Calu3 (cell line): ENCODE results near the gene ARHGAP42. TPM values are rescaled to one million over a fixed set of nuclear protein-coding genes. Genes with fewer than 3 reads are reported as not detected.

ENCODE experiments used
- BruUV-seq: library from RNA; stranded (reverse); fragments of 400-500 nt; replicated peaks from 2 replicates; lab custom pipeline; 2021; lab: Mats Ljungman, UMichigan
- CTCF ChIA-PET: fragments of 300-600 bp; sonication (Branson Sonifier 250); formaldehyde crosslinking; loops from one replicate; lab custom pipeline; 2022; ENCODE audit warnings: antibody characterized with exemption; lab: Charles Lee
- DNase-seq: peaks from one replicate; pipeline ENCODE4 v3.0.0; 2022
- H3K27ac Mint-ChIP-seq: one replicate; pipeline ENCODE4 v1.8.0; 2022; ENCODE audit warnings: mixed read lengths; ENCODE audit not compliant: unreplicated experiment
- H3K27me3 Mint-ChIP-seq: one replicate; pipeline ENCODE4 v1.8.0; 2022; ENCODE audit warnings: mixed read lengths; ENCODE audit not compliant: unreplicated experiment
- H3K36me3 Mint-ChIP-seq: one replicate; pipeline ENCODE4 v1.8.0; 2022; ENCODE audit warnings: mild to moderate bottlenecking, moderate library complexity, mixed read lengths; ENCODE audit not compliant: insufficient read depth, unreplicated experiment
- H3K4me1 Mint-ChIP-seq: one replicate; pipeline ENCODE4 v1.8.0; 2022; ENCODE audit warnings: mild to moderate bottlenecking, low read depth, mixed read lengths; ENCODE audit not compliant: unreplicated experiment
- H3K4me3 Mint-ChIP-seq: one replicate; pipeline ENCODE4 v1.8.0; 2022; ENCODE audit warnings: mild to moderate bottlenecking, low read depth, moderate library complexity, mixed read lengths; ENCODE audit not compliant: unreplicated experiment
- H3K9me3 Mint-ChIP-seq: one replicate; pipeline ENCODE4 v1.8.0; 2022; ENCODE audit warnings: low read depth, mixed read lengths; ENCODE audit not compliant: unreplicated experiment
- intact Hi-C: fragments of 100-400 bp; cut with micrococcal nuclease; formaldehyde crosslinking; loops from one replicate; pipeline ENCODE4 v1.10.0; 2022; ENCODE audit not compliant: unreplicated experiment
- total RNA-seq: library from RNA; stranded (reverse); gene quantifications from 2 replicates; pipeline ENCODE4 v1.2.3, GENCODE V29; 2022
- TF ChIP-seq, protein P1 (sequence below): fragments of 200-600 bp; IDR thresholded peaks from one replicate; pipeline ENCODE4 v1.8.0; 2022; ENCODE audit warnings: antibody characterized with exemption; ENCODE audit not compliant: unreplicated experiment

Gene ARHGAP42
- total RNA-seq, 1 experiment from 2014 or later = 10.3 TPM

DNA sequence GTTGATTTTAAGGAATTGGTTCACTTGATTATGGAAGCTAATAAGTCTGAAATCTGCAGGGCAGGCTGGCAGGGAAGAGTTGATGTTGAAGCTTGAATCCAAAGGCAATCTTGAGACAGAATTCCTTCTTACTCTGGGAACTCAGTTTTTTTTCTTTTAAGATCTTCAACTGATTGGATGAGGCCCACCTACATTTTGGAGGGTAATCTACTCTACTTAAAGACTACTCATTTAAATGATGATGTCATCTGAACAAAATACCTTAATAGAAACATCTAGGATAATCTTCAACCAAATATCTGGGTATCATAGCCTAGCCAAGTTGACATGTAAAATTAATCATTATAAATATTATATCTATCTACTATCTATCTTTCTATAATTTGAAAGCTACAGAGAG is 279.3 kb downstream of the ARHGAP42 start:
- TF ChIP-seq, protein P1, sequence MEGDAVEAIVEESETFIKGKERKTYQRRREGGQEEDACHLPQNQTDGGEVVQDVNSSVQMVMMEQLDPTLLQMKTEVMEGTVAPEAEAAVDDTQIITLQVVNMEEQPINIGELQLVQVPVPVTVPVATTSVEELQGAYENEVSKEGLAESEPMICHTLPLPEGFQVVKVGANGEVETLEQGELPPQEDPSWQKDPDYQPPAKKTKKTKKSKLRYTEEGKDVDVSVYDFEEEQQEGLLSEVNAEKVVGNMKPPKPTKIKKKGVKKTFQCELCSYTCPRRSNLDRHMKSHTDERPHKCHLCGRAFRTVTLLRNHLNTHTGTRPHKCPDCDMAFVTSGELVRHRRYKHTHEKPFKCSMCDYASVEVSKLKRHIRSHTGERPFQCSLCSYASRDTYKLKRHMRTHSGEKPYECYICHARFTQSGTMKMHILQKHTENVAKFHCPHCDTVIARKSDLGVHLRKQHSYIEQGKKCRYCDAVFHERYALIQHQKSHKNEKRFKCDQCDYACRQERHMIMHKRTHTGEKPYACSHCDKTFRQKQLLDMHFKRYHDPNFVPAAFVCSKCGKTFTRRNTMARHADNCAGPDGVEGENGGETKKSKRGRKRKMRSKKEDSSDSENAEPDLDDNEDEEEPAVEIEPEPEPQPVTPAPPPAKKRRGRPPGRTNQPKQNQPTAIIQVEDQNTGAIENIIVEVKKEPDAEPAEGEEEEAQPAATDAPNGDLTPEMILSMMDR = no peak
- Mint-ChIP-seq H3K36me3 (no peaks in the 10 kb centered on the region), H3K4me3 (no peak overlapping the region), H3K27me3 (no peaks in the 10 kb centered on the region), H3K4me1 (no peaks in the 10 kb centered on the region), H3K27ac (no peak overlapping the region), H3K9me3 (no peaks in the 10 kb centered on the region)
- intact Hi-C loops = no loop called here
- CTCF ChIA-PET = no interaction called here
- BruUV-seq = no TSS peak
- no peak for DNase-seq

DNA sequence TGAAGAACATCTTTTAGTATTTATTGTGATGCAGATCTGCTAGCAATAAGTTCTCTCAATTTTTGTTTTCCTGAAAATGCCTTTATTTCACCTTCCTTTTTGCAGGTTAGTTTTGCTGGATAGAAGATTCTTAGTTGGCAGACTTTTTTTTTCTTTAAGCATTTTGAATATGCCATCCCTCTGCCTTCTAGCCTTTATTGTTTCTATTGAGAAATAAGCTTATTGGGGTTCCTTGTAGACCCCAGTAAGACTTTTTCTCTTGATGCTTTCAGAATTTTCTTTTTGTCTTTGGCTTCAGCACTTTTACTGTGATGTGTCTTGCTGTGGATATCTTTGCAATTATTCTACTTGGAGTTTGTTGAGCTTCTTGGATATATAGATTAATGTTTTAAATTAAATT is 281.9 kb downstream of the ARHGAP42 start:
- Mint-ChIP-seq H3K27me3 (no peaks in the 10 kb centered on the region), H3K27ac (no peak overlapping the region), H3K4me3 (no peak overlapping the region), H3K4me1 (no peaks in the 10 kb centered on the region), H3K36me3 (no peaks in the 10 kb centered on the region), H3K9me3 (no peaks in the 10 kb centered on the region)
- CTCF ChIA-PET = no interaction called here
- no peak for DNase-seq
- intact Hi-C loops = no loop called here
- BruUV-seq = no TSS peak
- TF ChIP-seq, protein P1 = no peak

DNA sequence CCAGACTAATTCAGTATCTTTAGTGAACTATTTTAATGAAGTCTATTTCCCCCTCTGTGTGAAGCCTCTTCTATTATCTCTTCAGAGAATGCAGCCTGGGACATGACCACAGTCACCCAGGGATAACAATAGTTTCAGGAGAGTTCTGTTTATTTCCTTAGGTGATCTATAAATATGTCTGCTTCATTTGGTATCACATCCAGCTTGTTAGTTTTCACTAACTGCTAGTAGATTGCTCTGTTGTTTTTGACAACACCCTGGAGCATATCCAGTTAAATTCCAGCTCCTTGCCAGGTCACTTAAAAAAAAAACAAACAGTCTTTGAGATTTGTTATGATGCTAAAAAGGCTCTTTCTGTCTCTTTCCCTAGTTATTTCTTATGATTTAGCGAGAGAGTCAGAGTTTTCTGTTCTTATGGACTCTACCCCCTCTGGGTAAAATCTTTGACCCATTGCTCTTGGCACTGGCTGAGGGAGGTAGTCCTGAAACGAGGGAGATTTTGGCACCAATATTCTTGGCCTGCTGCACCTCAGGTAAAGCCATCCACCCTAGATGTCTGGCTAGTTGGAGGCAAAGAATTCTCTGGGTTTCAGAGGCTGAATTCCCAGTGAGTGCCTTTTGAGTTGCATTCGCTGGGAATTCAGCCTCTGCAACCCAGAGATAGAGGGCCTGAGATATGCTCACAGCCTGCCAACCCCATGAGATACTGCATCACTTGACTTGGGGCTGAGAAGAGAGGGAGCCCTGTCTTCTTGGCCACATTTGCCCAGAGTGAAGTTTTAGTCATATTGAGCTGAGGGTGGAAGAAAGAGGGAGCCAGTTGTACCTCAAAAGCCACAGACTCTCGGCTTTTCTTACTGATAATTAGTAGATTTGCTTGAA is 283.4 kb downstream of the ARHGAP42 start:
- Mint-ChIP-seq H3K27ac (no peak overlapping the region), H3K4me1 (no peaks in the 10 kb centered on the region), H3K9me3 (no peaks in the 10 kb centered on the region), H3K36me3 (no peaks in the 10 kb centered on the region), H3K4me3 (no peak overlapping the region), H3K27me3 (no peaks in the 10 kb centered on the region)
- DNase-seq = no peak
- intact Hi-C loops = no loop called here
- CTCF ChIA-PET = no interaction called here
- TF ChIP-seq, protein P1 = no peak
- no TSS peak for BruUV-seq

DNA sequence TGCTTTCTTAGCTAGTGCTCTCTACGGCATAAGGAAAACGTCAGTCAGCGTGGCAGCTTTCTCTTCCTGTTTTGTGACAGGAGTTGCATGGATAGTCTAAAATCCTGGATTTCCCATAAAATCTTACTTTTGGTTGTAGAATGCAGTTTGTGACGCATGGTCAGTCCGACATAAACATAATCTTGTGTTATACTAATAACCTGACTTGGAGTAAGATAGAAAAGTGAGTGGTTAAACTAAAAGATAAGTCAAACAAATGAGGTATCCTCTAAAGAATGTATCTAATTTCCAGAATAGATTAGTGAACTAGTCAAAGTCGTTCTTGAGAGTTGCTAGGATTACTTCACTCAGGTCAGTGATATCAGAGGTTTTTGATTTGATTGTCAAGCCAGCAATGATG is 285.0 kb downstream of the ARHGAP42 start:
- intact Hi-C loops = no loop called here
- Mint-ChIP-seq H3K9me3 (no peaks in the 10 kb centered on the region), H3K4me1 (no peaks in the 10 kb centered on the region), H3K36me3 (no peaks in the 10 kb centered on the region), H3K27ac (no peak overlapping the region), H3K27me3 (no peaks in the 10 kb centered on the region), H3K4me3 (no peak overlapping the region)
- TF ChIP-seq, protein P1 = no peak
- CTCF ChIA-PET = no interaction called here
- BruUV-seq = no TSS peak
- no peak for DNase-seq
